Mucosa of descending colon (tissue), 3 donors: ENCODE results near the gene ARAP2. TPM values are rescaled to one million over a fixed set of nuclear protein-coding genes. Genes with fewer than 3 reads are reported as not detected.

Source experiments
- ATAC-seq: fragments of 200-7000 bp; cut with Tn5 transposase; one replicate; pipeline ENCODE4 v1.9.1; 2020; ENCODE audit warnings: mild to moderate bottlenecking, moderate library complexity
- DNase-seq, 3 donors: peaks; one replicate each; pipeline ENCODE4 v3.0.0-alpha.2; 2020
- H3K36me3 ChIP-seq: fragments of 200-600 bp; one replicate; pipeline ENCODE4 v1.8.0; 2021; ENCODE audit warnings: low read depth, mild to moderate bottlenecking
- H3K4me1 ChIP-seq: fragments of 200-600 bp; one replicate; pipeline ENCODE4 v1.8.0; 2021; ENCODE audit warnings: low read depth, mild to moderate bottlenecking
- H3K4me3 ChIP-seq: fragments of 200-600 bp; one replicate; pipeline ENCODE4 v1.8.0; 2021; ENCODE audit warnings: mild to moderate bottlenecking
- H3K9me3 ChIP-seq: fragments of 200-600 bp; one replicate; pipeline ENCODE4 v1.8.0; 2021; ENCODE audit warnings: mild to moderate bottlenecking
- CTCF ChIP-seq: fragments of 200-600 bp; IDR thresholded peaks from one replicate; pipeline ENCODE4 v1.8.0; 2022; ENCODE audit warnings: antibody characterized with exemption, mild to moderate bottlenecking
- intact Hi-C, 2 donors: fragments of 100-400 bp; cut with DNase I in 1 of 2; cut with micrococcal nuclease in 1 of 2; formaldehyde crosslinking; loops; one replicate each; pipeline versions ENCODE4 v1.11.0 to v1.11.1; 2022; cut with DNase I, micrococcal nuclease
- total RNA-seq, 3 donors: library from RNA; stranded (reverse); fragmentation: NEBNext Ultra II Directional in 2 of 3; extraction: Animal tissue kit (Norgen Biotek cat#: 25700) in 2 of 3; gene quantifications; one replicate each; pipeline versions ENCODE4 v1.2.1 to v1.2.4, GENCODE V29; 2021 to 2023
- donor health status: DM: no; HTN: no; CAD: no; lungs with moderate emphysema.
- donor health status: DM: no; HTN: no; CAD: no.
- donor health status: DM: no; HTN: yes; CAD: no.

Gene ARAP2
- total RNA-seq, 3 donors from 2014 or later: 21.7 to 27.9 (median 22.5) TPM

DNA sequence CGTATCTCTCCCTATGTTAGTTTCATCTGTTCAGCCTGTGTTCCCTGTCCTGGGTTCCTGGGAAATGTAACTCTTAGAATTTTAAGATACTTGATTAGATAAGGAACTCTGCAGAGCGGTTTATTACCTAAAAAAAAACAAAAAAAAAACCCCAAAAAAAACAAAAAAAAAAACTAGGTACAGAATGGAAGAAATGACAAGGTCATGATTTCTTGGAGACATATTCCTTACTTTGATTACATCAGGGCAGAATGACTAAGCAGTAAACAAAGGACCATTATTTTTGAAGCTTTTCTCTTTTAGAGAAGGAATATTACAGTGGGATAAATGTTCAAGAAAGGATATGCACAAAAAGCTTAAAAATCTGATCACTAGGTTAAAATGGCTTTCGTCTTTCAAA, 171.8 kb downstream of the ARAP2 start:
- no peak for ATAC-seq
- no peak for TF ChIP-seq CTCF
- Histone ChIP-seq H3K36me3 (no peaks in the 10 kb centered on the region), H3K4me1 (no peaks in the 10 kb centered on the region), H3K9me3 (no peaks in the 10 kb centered on the region), H3K4me3 (no peak overlapping the region)
- no peak for DNase-seq
- intact Hi-C loops: no loop called here

GRCh38 chr4:36067116-36067515, 177.2 kb downstream of the ARAP2 start:
- no peaks in the 10 kb centered on the region for H3K9me3 ChIP-seq
- ATAC-seq (no peak), DNase-seq (no peak)
- intact Hi-C loops: no loop called here
- no peak for TF ChIP-seq CTCF
- H3K4me1 ChIP-seq: no peaks in the 10 kb centered on the region
- no peak overlapping the region for H3K4me3 ChIP-seq
- no peaks in the 10 kb centered on the region for H3K36me3 ChIP-seq

DNA sequence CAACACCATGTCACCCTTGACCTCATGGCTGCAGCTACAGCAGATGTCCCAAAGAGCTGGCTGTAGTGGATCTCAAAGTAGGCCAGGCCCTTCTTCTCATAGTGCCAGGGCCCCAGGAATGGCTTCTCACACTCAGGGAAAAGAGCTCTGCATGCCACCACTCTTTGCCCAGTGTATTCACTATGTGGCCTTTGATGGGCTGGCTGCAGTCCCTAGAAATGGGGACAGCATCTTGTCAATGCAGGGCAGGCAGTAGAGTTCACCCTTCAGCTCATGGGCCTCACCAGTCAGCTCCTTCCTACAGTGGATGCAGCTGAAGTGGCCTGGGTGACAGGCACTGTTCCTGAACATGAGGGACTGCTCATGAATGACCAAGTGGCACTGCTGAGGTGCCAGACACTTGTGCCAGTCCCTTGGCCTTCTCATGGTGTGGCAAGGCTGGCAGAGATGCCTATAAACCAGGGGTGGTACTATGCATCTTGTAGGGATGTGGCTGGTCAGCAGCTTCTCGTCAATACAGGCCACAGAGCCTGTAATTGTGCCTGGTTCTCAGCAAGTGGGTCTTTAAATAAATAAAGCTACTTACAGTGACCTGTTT, 178.9 kb downstream of the ARAP2 start:
- Histone ChIP-seq H3K4me1 (no peaks in the 10 kb centered on the region), H3K4me3 (no peak overlapping the region), H3K9me3 (no peaks in the 10 kb centered on the region), H3K36me3 (no peaks in the 10 kb centered on the region)
- DNase-seq (no peak), ATAC-seq (no peak)
- TF ChIP-seq CTCF: no peak
- intact Hi-C loops: no loop called here

DNA sequence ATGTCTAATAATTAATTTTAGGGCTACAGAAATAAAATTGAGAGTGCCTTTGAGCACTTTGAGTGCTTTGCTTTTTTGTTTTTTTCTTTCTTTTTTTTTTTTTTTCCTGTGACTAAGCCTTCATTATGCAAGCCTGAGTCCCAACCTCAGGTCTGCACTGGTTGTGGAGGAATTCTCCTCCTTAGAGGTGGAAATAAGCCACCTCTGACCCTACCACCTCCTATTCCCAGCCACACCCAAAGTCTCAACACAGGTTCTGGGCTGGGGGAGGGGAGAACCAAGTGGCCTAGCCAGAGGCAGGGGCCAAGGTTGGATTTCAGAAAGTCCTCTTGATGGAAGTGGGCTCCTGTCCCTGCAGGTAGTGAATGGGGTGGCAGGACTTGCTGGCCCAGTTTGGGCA, 180.2 kb downstream of the ARAP2 start:
- Histone ChIP-seq H3K9me3 (no peaks in the 10 kb centered on the region), H3K4me3 (no peak overlapping the region), H3K36me3 (no peaks in the 10 kb centered on the region), H3K4me1 (no peaks in the 10 kb centered on the region)
- ATAC-seq (peak; percentile 27), DNase-seq (peak in 1 of 3 donors; percentile 25)
- TF ChIP-seq CTCF: no peak
- intact Hi-C loops: no loop called here

GRCh38 chr4:36056136-36056535, 188.2 kb downstream of the ARAP2 start:
- no peaks in the 10 kb centered on the region for H3K9me3 ChIP-seq
- no peaks in the 10 kb centered on the region for H3K36me3 ChIP-seq
- H3K4me1 ChIP-seq: peaks cover 7% of the 10 kb centered on the region
- TF ChIP-seq CTCF: no peak
- ATAC-seq (peak; percentile 98), DNase-seq (peak in 1 of 3 donors; percentile 44)
- intact Hi-C loops: no loop called here
- H3K4me3 ChIP-seq: no peak overlapping the region
